IMR-90 (cell line): ENCODE data around the gene ADGRV1. TPM values are rescaled to one million over a fixed set of nuclear protein-coding genes. Genes with fewer than 3 reads are reported as not detected.

ENCODE experiments used
- ATAC-seq: fragments of 200-7000 bp; cut with Tn5 transposase; 2 replicates; pipeline ENCODE4 v1.9.1; 2020; ENCODE audit warnings: low read depth, mild to moderate bottlenecking, moderate library complexity
- BruUV-seq: library from RNA; stranded (reverse); fragments of 400-500 nt; replicated peaks from 2 replicates; lab custom pipeline; 2021; lab: Mats Ljungman, UMichigan
- CTCF ChIA-PET: fragments of 300-600 bp; formaldehyde crosslinking; extraction: SDS; loops from one replicate; lab custom pipeline; 2021; ENCODE audit warnings: antibody characterized with exemption; lab: Yijun Ruan, JAX
- POLR2A ChIA-PET: fragments of 300-600 bp; sonication (Branson Sonifier 250); formaldehyde crosslinking; loops from one replicate; lab custom pipeline; 2022; ENCODE audit warnings: antibody characterized with exemption; ENCODE audit not compliant: unreplicated experiment; lab: Charles Lee
- DNase-seq: peaks from one replicate; pipeline ENCODE4 v3.0.0; 2013
- H2AFZ ChIP-seq: replicated peaks from 2 replicates; pipeline ENCODE3; 2013; ENCODE audit warnings: low read length, mild to moderate bottlenecking; ENCODE audit not compliant: poor library complexity
- H2AK5ac ChIP-seq: 2 replicates; pipeline ENCODE4 v1.6.1; 2013; ENCODE audit warnings: low read depth, low read length, inconsistent platforms
- H2AK9ac ChIP-seq: replicated peaks from 2 replicates; pipeline ENCODE3; 2013; ENCODE audit warnings: mild to moderate bottlenecking, low read depth, low read length, moderate library complexity; ENCODE audit not compliant: poor library complexity
- H2BK120ac ChIP-seq: 2 replicates; pipeline ENCODE4 v1.6.1; 2013; ENCODE audit warnings: low read depth, low read length, inconsistent platforms
- H2BK15ac ChIP-seq: 3 replicates; pipeline ENCODE4 v1.6.1; 2013; ENCODE audit warnings: low read depth, low read length, inconsistent platforms
- H2BK20ac ChIP-seq: 2 replicates; pipeline ENCODE4 v1.6.1; 2013; ENCODE audit warnings: low read depth, mild to moderate bottlenecking, inconsistent platforms, low read length, moderate library complexity
- H2BK5ac ChIP-seq: 2 replicates; pipeline ENCODE4 v1.6.1; 2013; ENCODE audit warnings: mild to moderate bottlenecking, low read depth, low read length, inconsistent platforms; ENCODE audit not compliant: poor library complexity, severe bottlenecking
- H3K14ac ChIP-seq: replicated peaks from 2 replicates; pipeline ENCODE4 v1.6.1; 2013; ENCODE audit warnings: low read depth, low read length, inconsistent platforms
- H3K18ac ChIP-seq: 2 replicates; pipeline ENCODE4 v1.6.1; 2013; ENCODE audit warnings: low read depth, low read length, control low read depth
- H3K23ac ChIP-seq: 2 replicates; pipeline ENCODE4 v1.6.1; 2013; ENCODE audit warnings: low read depth, low read length, inconsistent platforms
- H3K27ac ChIP-seq: 2 replicates; pipeline ENCODE4 v1.5.1; 2013; ENCODE audit warnings: mild to moderate bottlenecking, control low read depth, low read length; ENCODE audit not compliant: insufficient read depth
- H3K27me3 ChIP-seq: 2 replicates; pipeline ENCODE4 v1.6.1; 2013; ENCODE audit warnings: low read length; ENCODE audit not compliant: control insufficient read depth, insufficient read depth
- H3K36me3 ChIP-seq: 2 replicates; pipeline ENCODE4 v1.6.1; 2013; ENCODE audit warnings: low read length, mixed read lengths; ENCODE audit not compliant: control insufficient read depth, insufficient read depth
- H3K4ac ChIP-seq: 2 replicates; pipeline ENCODE4 v1.6.1; 2013; ENCODE audit warnings: low read depth, low read length, inconsistent platforms
- H3K4me1 ChIP-seq: 2 replicates; pipeline ENCODE4 v1.6.1; 2013; ENCODE audit warnings: low read length, mixed read lengths; ENCODE audit not compliant: control insufficient read depth, insufficient read depth
- H3K4me2 ChIP-seq: 2 replicates; pipeline ENCODE4 v1.6.1; 2013; ENCODE audit warnings: low read depth, mild to moderate bottlenecking, control low read depth, low read length, moderate library complexity
- H3K4me3 ChIP-seq: 2 replicates; pipeline ENCODE4 v1.5.1; 2013; ENCODE audit warnings: low read depth, mild to moderate bottlenecking, control low read depth, low read length, moderate library complexity; ENCODE audit not compliant: insufficient read depth
- H3K56ac ChIP-seq: 2 replicates; pipeline ENCODE4 v1.6.1; 2013; ENCODE audit warnings: low read length, inconsistent platforms; ENCODE audit not compliant: insufficient read depth; ENCODE audit errors: extremely low read depth
- H3K79me1 ChIP-seq, 2 experiments: 2 replicates each; pipeline ENCODE4 v1.6.1; 2013; ENCODE audit warnings: low read length in 2 of 2, inconsistent platforms in 1 of 2, low read depth in 1 of 2
- H3K9ac ChIP-seq: 2 replicates; pipeline ENCODE4 v1.6.1; 2013; ENCODE audit warnings: low read depth, low read length, control low read depth
- H3K9me1 ChIP-seq: 2 replicates; pipeline ENCODE4 v1.6.1; 2013; ENCODE audit warnings: low read length, inconsistent platforms; ENCODE audit not compliant: insufficient read depth
- H3K9me3 ChIP-seq: 2 replicates; pipeline ENCODE4 v1.6.1; 2013; ENCODE audit warnings: low read length; ENCODE audit not compliant: control insufficient read depth, insufficient read depth
- H4K20me1 ChIP-seq: 2 replicates; pipeline ENCODE4 v1.6.1; 2013; ENCODE audit warnings: low read length, inconsistent platforms; ENCODE audit not compliant: insufficient read depth
- H4K5ac ChIP-seq: 2 replicates; pipeline ENCODE4 v1.6.1; 2013; ENCODE audit warnings: mild to moderate bottlenecking, low read depth, low read length, control low read depth
- H4K8ac ChIP-seq, 2 experiments: 2 replicates each; pipeline ENCODE4 v1.6.1; 2013; ENCODE audit warnings: low read depth in 2 of 2, low read length in 2 of 2, control low read depth in 1 of 2, inconsistent platforms in 1 of 2
- H4K91ac ChIP-seq: 2 replicates; pipeline ENCODE4 v1.6.1; 2013; ENCODE audit warnings: low read depth, low read length, inconsistent platforms; ENCODE audit not compliant: insufficient read depth
- BHLHE40 ChIP-seq: fragments of 150-350 bp; IDR thresholded peaks from 2 replicates; pipeline ENCODE4 v1.6.1; 2016; ENCODE audit warnings: mild to moderate bottlenecking, low read depth, low read length
- CEBPB ChIP-seq: IDR thresholded peaks from 2 replicates; pipeline ENCODE4 v1.6.1; 2012; ENCODE audit warnings: low read depth, low read length, improper control_type of control experiment
- WGBS, 2 experiments: methylation state at CpG; one replicate each; pipeline versions ENCODE4 v1.1.5 to v1.1.7; 2013; ENCODE audit warnings: missing lambda C conversion rate in 2 of 2; ENCODE audit not compliant: insufficient read length in 1 of 2; ENCODE audit errors: extremely low coverage in 2 of 2; 5-methylcytosine and 5-hydroxymethylcytosine counted together
- dilution Hi-C: fragments of 300-500 bp; cut with HindIII; formaldehyde crosslinking; loops from one replicate; pipeline ENCODE4 v1.14.3; 2018; ENCODE audit warnings: low sequenced_read_pairs; ENCODE audit not compliant: unreplicated experiment
- in situ Hi-C: fragments of 300-500 bp; cut with MboI; formaldehyde crosslinking; loops from 3 replicates; pipeline ENCODE4 v1.14.3; 2019; ENCODE audit warnings: low sequenced_read_pairs, inconsistent platforms, mixed read lengths
- intact Hi-C: fragments of 100-400 bp; cut with micrococcal nuclease; formaldehyde crosslinking; loops from 2 replicates; pipeline ENCODE4 v1.10.0; 2022
- polyA plus RNA-seq, 3 experiments: library from polyadenylated mRNA; depleted of rRNA; stranded (reverse); fragments of >200 nt; gene quantifications; 2 replicates each; pipeline ENCODE4 v1.2.3, GENCODE V29; 2012; ENCODE audit warnings: low replicate concordance in 1 of 3
- total RNA-seq: library from RNA; depleted of rRNA; stranded (reverse); fragments of >200 nt; gene quantifications from 2 replicates; pipeline ENCODE4 v1.2.3, GENCODE V29; 2012
- TF ChIP-seq, protein P1 (sequence below): fragments of 150-350 bp; IDR thresholded peaks from 2 replicates; pipeline ENCODE4 v1.6.1; 2017; ENCODE audit warnings: mild to moderate bottlenecking, antibody characterized with exemption, low read length, low read depth

Gene ADGRV1
- total and polyA plus RNA-seq, 2 of the 4 experiments (the other 2 are of a cell fraction) = under 0.01 TPM; not detected in 1

- Histone ChIP-seq H3K9me1 (no peaks in the 10 kb centered on the region), H3K56ac (no peak overlapping the region), H3K4me2 (no peak overlapping the region), H2BK120ac (no peak overlapping the region), H3K9me3 (no peaks in the 10 kb centered on the region), H3K9ac (no peak overlapping the region), H2AK5ac (no peak overlapping the region), H4K20me1 (no peaks in the 10 kb centered on the region), H3K4me3 (no peak overlapping the region), H3K27ac (no peak overlapping the region), H4K8ac (no peak overlapping the region), H4K5ac (no peak overlapping the region), H3K18ac (no peak overlapping the region), H2BK20ac (no peak overlapping the region), H3K79me1 (no peaks in the 10 kb centered on the region), H2BK5ac (no peak overlapping the region), H2AK9ac (no peak overlapping the region), H2AFZ (no peak overlapping the region), H3K4me1 (no peaks in the 10 kb centered on the region), H3K36me3 (no peaks in the 10 kb centered on the region), H3K4ac (no peak overlapping the region), H3K23ac (no peak overlapping the region), H3K14ac (no peak overlapping the region), H3K27me3 (no peaks in the 10 kb centered on the region), H2BK15ac (no peak overlapping the region), H4K91ac (no peak overlapping the region)
- WGBS, 2 experiments = no CpG with 5 or more reads among the region's 3 CpGs
- intact Hi-C loops = no loop called here
- ChIA-PET POLR2A (no interaction called here), CTCF (no interaction called here)
- dilution Hi-C loops = no loop called here
- TF ChIP-seq BHLHE40 = no peak
- TF ChIP-seq, protein P1, sequence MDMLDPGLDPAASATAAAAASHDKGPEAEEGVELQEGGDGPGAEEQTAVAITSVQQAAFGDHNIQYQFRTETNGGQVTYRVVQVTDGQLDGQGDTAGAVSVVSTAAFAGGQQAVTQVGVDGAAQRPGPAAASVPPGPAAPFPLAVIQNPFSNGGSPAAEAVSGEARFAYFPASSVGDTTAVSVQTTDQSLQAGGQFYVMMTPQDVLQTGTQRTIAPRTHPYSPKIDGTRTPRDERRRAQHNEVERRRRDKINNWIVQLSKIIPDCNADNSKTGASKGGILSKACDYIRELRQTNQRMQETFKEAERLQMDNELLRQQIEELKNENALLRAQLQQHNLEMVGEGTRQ = no peak
- no peak for TF ChIP-seq CEBPB
- no TSS peak for BruUV-seq
- DNase-seq (no peak), ATAC-seq (no peak)
- in situ Hi-C loops = no loop called here
Observed at GRCh38 chr5:90641528-90641927, 82.9 kb downstream of the ADGRV1 start.
